IMR-90 (cell line): ENCODE measurements around the gene CEP63. TPM values are rescaled to one million over a fixed set of nuclear protein-coding genes. Genes with fewer than 3 reads are reported as not detected.
A peak's percentile ranks its signal among the peaks of the same experiment; 100 is the strongest.

Source experiments
- ATAC-seq: fragments of 200-7000 bp; cut with Tn5 transposase; 2 replicates; pipeline ENCODE4 v1.9.1; 2020; ENCODE audit warnings: low read depth, mild to moderate bottlenecking, moderate library complexity
- BruUV-seq: library from RNA; stranded (reverse); fragments of 400-500 nt; replicated peaks from 2 replicates; lab custom pipeline; 2021; lab: Mats Ljungman, UMichigan
- CTCF ChIA-PET: fragments of 300-600 bp; formaldehyde crosslinking; extraction: SDS; loops from one replicate; lab custom pipeline; 2021; ENCODE audit warnings: antibody characterized with exemption; lab: Yijun Ruan, JAX
- POLR2A ChIA-PET: fragments of 300-600 bp; sonication (Branson Sonifier 250); formaldehyde crosslinking; loops from one replicate; lab custom pipeline; 2022; ENCODE audit warnings: antibody characterized with exemption; ENCODE audit not compliant: unreplicated experiment; lab: Charles Lee
- DNase-seq: peaks from one replicate; pipeline ENCODE4 v3.0.0; 2013
- H2AFZ ChIP-seq: replicated peaks from 2 replicates; pipeline ENCODE3; 2013; ENCODE audit warnings: low read length, mild to moderate bottlenecking; ENCODE audit not compliant: poor library complexity
- H2AK5ac ChIP-seq: 2 replicates; pipeline ENCODE4 v1.6.1; 2013; ENCODE audit warnings: low read depth, low read length, inconsistent platforms
- H2AK9ac ChIP-seq: replicated peaks from 2 replicates; pipeline ENCODE3; 2013; ENCODE audit warnings: mild to moderate bottlenecking, low read depth, low read length, moderate library complexity; ENCODE audit not compliant: poor library complexity
- H2BK120ac ChIP-seq: 2 replicates; pipeline ENCODE4 v1.6.1; 2013; ENCODE audit warnings: low read depth, low read length, inconsistent platforms
- H2BK15ac ChIP-seq: 3 replicates; pipeline ENCODE4 v1.6.1; 2013; ENCODE audit warnings: low read depth, low read length, inconsistent platforms
- H2BK20ac ChIP-seq: 2 replicates; pipeline ENCODE4 v1.6.1; 2013; ENCODE audit warnings: low read depth, mild to moderate bottlenecking, inconsistent platforms, low read length, moderate library complexity
- H2BK5ac ChIP-seq: 2 replicates; pipeline ENCODE4 v1.6.1; 2013; ENCODE audit warnings: mild to moderate bottlenecking, low read depth, low read length, inconsistent platforms; ENCODE audit not compliant: poor library complexity, severe bottlenecking
- H3K14ac ChIP-seq: replicated peaks from 2 replicates; pipeline ENCODE4 v1.6.1; 2013; ENCODE audit warnings: low read depth, low read length, inconsistent platforms
- H3K18ac ChIP-seq: 2 replicates; pipeline ENCODE4 v1.6.1; 2013; ENCODE audit warnings: low read depth, low read length, control low read depth
- H3K23ac ChIP-seq: 2 replicates; pipeline ENCODE4 v1.6.1; 2013; ENCODE audit warnings: low read depth, low read length, inconsistent platforms
- H3K27ac ChIP-seq: 2 replicates; pipeline ENCODE4 v1.5.1; 2013; ENCODE audit warnings: mild to moderate bottlenecking, control low read depth, low read length; ENCODE audit not compliant: insufficient read depth
- H3K27me3 ChIP-seq: 2 replicates; pipeline ENCODE4 v1.6.1; 2013; ENCODE audit warnings: low read length; ENCODE audit not compliant: control insufficient read depth, insufficient read depth
- H3K36me3 ChIP-seq: 2 replicates; pipeline ENCODE4 v1.6.1; 2013; ENCODE audit warnings: low read length, mixed read lengths; ENCODE audit not compliant: control insufficient read depth, insufficient read depth
- H3K4ac ChIP-seq: 2 replicates; pipeline ENCODE4 v1.6.1; 2013; ENCODE audit warnings: low read depth, low read length, inconsistent platforms
- H3K4me1 ChIP-seq: 2 replicates; pipeline ENCODE4 v1.6.1; 2013; ENCODE audit warnings: low read length, mixed read lengths; ENCODE audit not compliant: control insufficient read depth, insufficient read depth
- H3K4me2 ChIP-seq: 2 replicates; pipeline ENCODE4 v1.6.1; 2013; ENCODE audit warnings: low read depth, mild to moderate bottlenecking, control low read depth, low read length, moderate library complexity
- H3K4me3 ChIP-seq: 2 replicates; pipeline ENCODE4 v1.5.1; 2013; ENCODE audit warnings: low read depth, mild to moderate bottlenecking, control low read depth, low read length, moderate library complexity; ENCODE audit not compliant: insufficient read depth
- H3K56ac ChIP-seq: 2 replicates; pipeline ENCODE4 v1.6.1; 2013; ENCODE audit warnings: low read length, inconsistent platforms; ENCODE audit not compliant: insufficient read depth; ENCODE audit errors: extremely low read depth
- H3K79me1 ChIP-seq, 2 experiments: 2 replicates each; pipeline ENCODE4 v1.6.1; 2013; ENCODE audit warnings: low read length in 2 of 2, inconsistent platforms in 1 of 2, low read depth in 1 of 2
- H3K9ac ChIP-seq: 2 replicates; pipeline ENCODE4 v1.6.1; 2013; ENCODE audit warnings: low read depth, low read length, control low read depth
- H3K9me1 ChIP-seq: 2 replicates; pipeline ENCODE4 v1.6.1; 2013; ENCODE audit warnings: low read length, inconsistent platforms; ENCODE audit not compliant: insufficient read depth
- H3K9me3 ChIP-seq: 2 replicates; pipeline ENCODE4 v1.6.1; 2013; ENCODE audit warnings: low read length; ENCODE audit not compliant: control insufficient read depth, insufficient read depth
- H4K20me1 ChIP-seq: 2 replicates; pipeline ENCODE4 v1.6.1; 2013; ENCODE audit warnings: low read length, inconsistent platforms; ENCODE audit not compliant: insufficient read depth
- H4K5ac ChIP-seq: 2 replicates; pipeline ENCODE4 v1.6.1; 2013; ENCODE audit warnings: mild to moderate bottlenecking, low read depth, low read length, control low read depth
- H4K8ac ChIP-seq, 2 experiments: 2 replicates each; pipeline ENCODE4 v1.6.1; 2013; ENCODE audit warnings: low read depth in 2 of 2, low read length in 2 of 2, control low read depth in 1 of 2, inconsistent platforms in 1 of 2
- H4K91ac ChIP-seq: 2 replicates; pipeline ENCODE4 v1.6.1; 2013; ENCODE audit warnings: low read depth, low read length, inconsistent platforms; ENCODE audit not compliant: insufficient read depth
- BHLHE40 ChIP-seq: fragments of 150-350 bp; IDR thresholded peaks from 2 replicates; pipeline ENCODE4 v1.6.1; 2016; ENCODE audit warnings: mild to moderate bottlenecking, low read depth, low read length
- CHD1 ChIP-seq: IDR thresholded peaks from 2 replicates; pipeline ENCODE4 v1.6.1; 2012; ENCODE audit warnings: low read depth, low read length, improper control_type of control experiment
- CTCF ChIP-seq: conservative IDR thresholded peaks from 2 replicates; pipeline ENCODE4 v1.5.1; 2012; ENCODE audit warnings: mild to moderate bottlenecking, low read depth, low read length, improper control_type of control experiment
- MAFK ChIP-seq: IDR thresholded peaks from 2 replicates; pipeline ENCODE4 v1.6.1; 2012; ENCODE audit warnings: low read depth, low read length, improper control_type of control experiment
- MAZ ChIP-seq: IDR thresholded peaks from 2 replicates; pipeline ENCODE4 v1.6.1; 2012; ENCODE audit warnings: low read depth, mild to moderate bottlenecking, low read length, improper control_type of control experiment, moderate library complexity, borderline replicate concordance
- MXI1 ChIP-seq: IDR thresholded peaks from 2 replicates; pipeline ENCODE4 v1.6.1; 2012; ENCODE audit warnings: low read depth, mild to moderate bottlenecking, low read length, moderate library complexity, borderline replicate concordance
- RAD21 ChIP-seq: IDR thresholded peaks from 2 replicates; pipeline ENCODE4 v1.6.1; 2012; ENCODE audit warnings: low read length, improper control_type of control experiment
- RCOR1 ChIP-seq: IDR thresholded peaks from 2 replicates; pipeline ENCODE4 v1.6.1; 2012; ENCODE audit warnings: mild to moderate bottlenecking, low read length, improper control_type of control experiment; ENCODE audit not compliant: insufficient replicate concordance
- SMC3 ChIP-seq: fragments of 150-350 bp; IDR thresholded peaks from 2 replicates; pipeline ENCODE4 v1.6.1; 2016; ENCODE audit warnings: low read depth, mild to moderate bottlenecking, antibody characterized with exemption, low read length, moderate library complexity
- USF2 ChIP-seq: fragments of 150-350 bp; IDR thresholded peaks from 2 replicates; pipeline ENCODE4 v1.6.1; 2017; ENCODE audit warnings: mild to moderate bottlenecking, antibody characterized with exemption, low read length, low read depth
- WGBS, 2 experiments: methylation state at CpG; one replicate each; pipeline versions ENCODE4 v1.1.5 to v1.1.7; 2013; ENCODE audit warnings: missing lambda C conversion rate in 2 of 2; ENCODE audit not compliant: insufficient read length in 1 of 2; ENCODE audit errors: extremely low coverage in 2 of 2; 5-methylcytosine and 5-hydroxymethylcytosine counted together
- dilution Hi-C: fragments of 300-500 bp; cut with HindIII; formaldehyde crosslinking; loops from one replicate; pipeline ENCODE4 v1.14.3; 2018; ENCODE audit warnings: low sequenced_read_pairs; ENCODE audit not compliant: unreplicated experiment
- in situ Hi-C: fragments of 300-500 bp; cut with MboI; formaldehyde crosslinking; loops from 3 replicates; pipeline ENCODE4 v1.14.3; 2019; ENCODE audit warnings: low sequenced_read_pairs, inconsistent platforms, mixed read lengths
- intact Hi-C: fragments of 100-400 bp; cut with micrococcal nuclease; formaldehyde crosslinking; loops from 2 replicates; pipeline ENCODE4 v1.10.0; 2022
- polyA plus RNA-seq, 3 experiments: library from polyadenylated mRNA; depleted of rRNA; stranded (reverse); fragments of >200 nt; gene quantifications; 2 replicates each; pipeline ENCODE4 v1.2.3, GENCODE V29; 2012; ENCODE audit warnings: low replicate concordance in 1 of 3
- total RNA-seq: library from RNA; depleted of rRNA; stranded (reverse); fragments of >200 nt; gene quantifications from 2 replicates; pipeline ENCODE4 v1.2.3, GENCODE V29; 2012
- TF ChIP-seq, protein P1 (sequence below): fragments of 150-350 bp; IDR thresholded peaks from 2 replicates; pipeline ENCODE4 v1.6.1; 2016; ENCODE audit warnings: low read depth, mild to moderate bottlenecking, low read length, moderate library complexity, borderline replicate concordance

The CEP63 gene
- total and polyA plus RNA-seq, 2 of the 4 experiments (the other 2 are of a cell fraction), result 6.5 to 9.1 TPM

DNA sequence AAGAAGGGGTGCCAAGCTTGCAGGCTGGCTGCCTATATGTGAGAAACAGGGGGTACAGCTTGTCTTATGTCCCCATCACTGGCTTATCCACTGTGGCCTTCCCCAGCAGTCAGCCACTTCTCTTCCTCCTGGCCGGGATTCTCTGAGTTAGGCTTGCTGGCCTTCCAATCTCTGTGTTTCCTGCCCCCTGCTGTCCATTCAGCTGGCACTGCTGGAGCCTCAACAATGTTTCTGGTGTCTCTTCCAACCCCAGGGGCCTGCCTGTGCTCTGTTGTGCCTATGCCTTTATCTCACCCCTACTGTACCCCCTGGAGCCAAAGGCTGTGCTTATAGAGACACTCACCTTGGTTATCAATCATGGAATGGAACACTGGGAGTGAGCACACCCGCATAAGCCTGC lies 36.6 kb upstream of the CEP63 start:
- WGBS, 2 experiments, result 20% methylated on average over 1 of the region's 2 CpGs; no CpG with 5 or more reads in 1 of the 2 experiments
- no TSS peak for BruUV-seq
- dilution Hi-C loops, result no loop called here

More for the DNA sequence above, 36.6 kb upstream of the CEP63 start:
- Histone ChIP-seq H3K79me1 (peaks cover 3 to 9% of the 10 kb centered on the region in 2 experiments; a peak in 2 of 4 replicates), H3K36me3 (no peaks in the 10 kb centered on the region), H4K91ac (peak overlapping the region; percentile 43), H2BK15ac (peak overlapping the region; percentile 55; the same call in 1 of the 3 replicates), H3K56ac (no peak overlapping the region), H3K4me1 (peaks cover 18% of the 10 kb centered on the region), H2AK5ac (peak overlapping the region; percentile 79; the same call in 1 of the 2 replicates), H2BK20ac (peak overlapping the region; percentile 76; the same call in 1 of the 2 replicates), H3K9me1 (peaks cover 15% of the 10 kb centered on the region), H2BK5ac (peak overlapping the region; percentile 27), H3K27ac (no peak overlapping the region), H2BK120ac (peak overlapping the region; percentile 76; the same call in 1 of the 2 replicates), H3K18ac (peak overlapping the region; percentile 52; the same call in 1 of the 2 replicates), H3K9ac (no peak overlapping the region), H2AK9ac (no peak overlapping the region), H3K4me2 (no peak overlapping the region), H3K27me3 (no peaks in the 10 kb centered on the region), H3K23ac (0 out of 2 replicates have a peak overlapping the region, but pooled peaks have one; percentile 35), H4K20me1 (no peaks in the 10 kb centered on the region), H4K5ac (peak overlapping the region; percentile 46; the same call in 1 of the 2 replicates), H3K4ac (peak overlapping the region; percentile 62), H3K4me3 (no peak overlapping the region), H2AFZ (peak overlapping the region; percentile 1), H4K8ac (peak overlapping the region; percentile 57 to 67; a peak in 1 of 4 replicates), H3K9me3 (no peaks in the 10 kb centered on the region), H3K14ac (peak overlapping the region; percentile 64; the same call in 1 of the 2 replicates)
- intact Hi-C loops, result loop anchor here (5.0 kb wide), 1 partner anchor 77 kb away; the partner anchor contains the start of gene AMOTL2
- CTCF ChIA-PET, result interaction anchor here (1.0 to 1.9 kb wide), 6 partner anchors 9 to 33 kb away, joined by 3 to 8 read pairs (median 4); no protein-coding TSS in a partner anchor
- DNase-seq, result peak; percentile 45
- in situ Hi-C loops, result no loop called here
- ATAC-seq, result peak; percentile 57
- TF ChIP-seq CTCF (peak; percentile 53), SMC3 (peak; percentile 53), RCOR1 (no peak), USF2 (no peak), CHD1 (no peak), MAZ (no peak), MAFK (no peak), BHLHE40 (no peak), RAD21 (peak; percentile 56), MXI1 (no peak)
- TF ChIP-seq, protein P1, sequence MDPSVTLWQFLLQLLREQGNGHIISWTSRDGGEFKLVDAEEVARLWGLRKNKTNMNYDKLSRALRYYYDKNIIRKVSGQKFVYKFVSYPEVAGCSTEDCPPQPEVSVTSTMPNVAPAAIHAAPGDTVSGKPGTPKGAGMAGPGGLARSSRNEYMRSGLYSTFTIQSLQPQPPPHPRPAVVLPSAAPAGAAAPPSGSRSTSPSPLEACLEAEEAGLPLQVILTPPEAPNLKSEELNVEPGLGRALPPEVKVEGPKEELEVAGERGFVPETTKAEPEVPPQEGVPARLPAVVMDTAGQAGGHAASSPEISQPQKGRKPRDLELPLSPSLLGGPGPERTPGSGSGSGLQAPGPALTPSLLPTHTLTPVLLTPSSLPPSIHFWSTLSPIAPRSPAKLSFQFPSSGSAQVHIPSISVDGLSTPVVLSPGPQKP, result no peak
- POLR2A ChIA-PET, result interaction anchor here (1.2 kb wide), 1 partner anchor 75 kb away, joined by 3 read pairs; the partner anchor contains the start of gene AMOTL2
